GM18502 (cell line): ENCODE results near the gene NEK6.

Source experiments
- ATAC-seq: cut with Tn5 transposase; IDR thresholded peaks from one replicate; pipeline ENCODE4 v1.9.1; 2021; ENCODE audit warnings: mild to moderate bottlenecking; ENCODE audit not compliant: unreplicated experiment, poor library complexity

NEK6 gene

GRCh38 chr9:124260769-124261603 is 3.2 kb downstream of the NEK6 start:
- no peak for ATAC-seq

- ATAC-seq: no peak
These were observed 4.2 kb downstream of the NEK6 start for GRCh38 chr9:124261736-124262648.

- no peak for ATAC-seq
These were observed 4.9 kb downstream of the NEK6 start for GRCh38 chr9:124262649-124262972.

GRCh38 chr9:124263213-124263612 is 5.5 kb downstream of the NEK6 start:
- no peak for ATAC-seq

GRCh38 chr9:124263800-124264426 is 6.2 kb downstream of the NEK6 start:
- no peak for ATAC-seq

- peak; percentile 74 for ATAC-seq
These were observed 7.1 kb downstream of the NEK6 start for GRCh38 chr9:124264823-124265233.

- no peak for ATAC-seq
These were observed 7.8 kb downstream of the NEK6 start for GRCh38 chr9:124265551-124265950.

- ATAC-seq: no peak
These were observed 8.5 kb downstream of the NEK6 start for GRCh38 chr9:124266139-124266825.

- no peak for ATAC-seq
These were observed 9.1 kb downstream of the NEK6 start for GRCh38 chr9:124266826-124267201.

GRCh38 chr9:124267271-124267807 is 9.6 kb downstream of the NEK6 start:
- ATAC-seq: no peak

GRCh38 chr9:124268248-124268647 is 10.5 kb downstream of the NEK6 start:
- ATAC-seq: no peak

GRCh38 chr9:124268661-124269060 is 10.9 kb downstream of the NEK6 start:
- no peak for ATAC-seq

GRCh38 chr9:124269556-124269955 is 11.8 kb downstream of the NEK6 start:
- no peak for ATAC-seq

GRCh38 chr9:124270504-124271335 is 13.0 kb downstream of the NEK6 start:
- ATAC-seq: no peak

- no peak for ATAC-seq
These were observed 13.9 kb downstream of the NEK6 start for GRCh38 chr9:124271660-124272059.

GRCh38 chr9:124272118-124272517 is 14.4 kb downstream of the NEK6 start:
- ATAC-seq: no peak

- no peak for ATAC-seq
These were observed 15.2 kb downstream of the NEK6 start for GRCh38 chr9:124272979-124273378.

GRCh38 chr9:124273427-124274160 is 15.8 kb downstream of the NEK6 start:
- ATAC-seq: no peak

- ATAC-seq: no peak
These were observed 16.5 kb downstream of the NEK6 start for GRCh38 chr9:124274226-124274625.
